Activated CD4-positive, CD25-positive, alpha-beta regulatory T cell treated with anti-CD3 and anti-CD28 coated beads, Interleukin-2, amount 50 U/mL, for 16 hours (primary cell): ENCODE measurements around the gene USP47.

Experiments
- DNase-seq: peaks from one replicate; pipeline ENCODE4 v3.0.0-alpha.2; 2020; ENCODE audit warnings: low read depth, low spot score

Gene USP47

GRCh38 chr11:11966826-11967668 lies 125.3 kb downstream of the USP47 start:
- DNase-seq, result peak; percentile 21

DNA sequence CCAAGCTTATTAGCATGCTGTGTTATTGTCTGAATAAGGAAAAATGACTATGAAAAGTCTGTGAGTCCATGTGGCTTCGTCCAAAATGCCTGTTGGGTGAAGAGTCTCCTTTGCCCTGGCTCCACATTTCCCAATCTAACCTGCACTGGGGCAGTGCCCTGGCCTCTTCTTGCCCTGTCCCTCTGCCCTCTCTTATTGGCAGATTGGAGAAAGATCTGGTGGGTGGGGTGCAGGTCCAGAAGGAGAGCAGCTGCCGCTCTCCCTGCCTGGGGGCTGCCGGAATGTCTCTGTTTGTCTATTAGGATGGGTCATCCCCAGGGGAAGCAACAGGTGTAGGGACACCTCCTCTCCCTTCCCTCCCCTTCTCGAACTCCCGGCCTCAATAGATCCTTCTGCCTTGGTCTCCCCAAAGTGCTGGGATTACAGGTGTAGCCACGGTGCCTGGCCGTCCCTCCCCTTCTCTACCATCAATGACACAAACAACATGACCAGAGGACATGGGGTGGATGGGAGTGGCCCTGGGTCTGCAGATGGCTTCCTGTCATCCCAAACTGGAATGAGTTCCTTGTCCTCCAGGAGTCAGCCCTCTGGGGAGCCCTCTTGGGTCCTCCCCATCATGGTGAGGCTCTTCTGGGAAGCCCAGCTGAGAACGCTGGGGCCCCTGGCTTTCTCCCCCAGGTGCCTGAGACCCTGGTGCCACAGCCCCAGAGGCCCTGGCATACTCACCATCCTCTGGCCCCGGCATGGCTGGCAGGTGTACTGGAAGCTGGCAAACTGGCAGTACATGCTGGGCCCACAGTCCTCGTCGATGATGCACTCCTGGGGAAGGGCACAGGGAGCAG lies 126.1 kb downstream of the USP47 start:
- no peak for DNase-seq

DNA sequence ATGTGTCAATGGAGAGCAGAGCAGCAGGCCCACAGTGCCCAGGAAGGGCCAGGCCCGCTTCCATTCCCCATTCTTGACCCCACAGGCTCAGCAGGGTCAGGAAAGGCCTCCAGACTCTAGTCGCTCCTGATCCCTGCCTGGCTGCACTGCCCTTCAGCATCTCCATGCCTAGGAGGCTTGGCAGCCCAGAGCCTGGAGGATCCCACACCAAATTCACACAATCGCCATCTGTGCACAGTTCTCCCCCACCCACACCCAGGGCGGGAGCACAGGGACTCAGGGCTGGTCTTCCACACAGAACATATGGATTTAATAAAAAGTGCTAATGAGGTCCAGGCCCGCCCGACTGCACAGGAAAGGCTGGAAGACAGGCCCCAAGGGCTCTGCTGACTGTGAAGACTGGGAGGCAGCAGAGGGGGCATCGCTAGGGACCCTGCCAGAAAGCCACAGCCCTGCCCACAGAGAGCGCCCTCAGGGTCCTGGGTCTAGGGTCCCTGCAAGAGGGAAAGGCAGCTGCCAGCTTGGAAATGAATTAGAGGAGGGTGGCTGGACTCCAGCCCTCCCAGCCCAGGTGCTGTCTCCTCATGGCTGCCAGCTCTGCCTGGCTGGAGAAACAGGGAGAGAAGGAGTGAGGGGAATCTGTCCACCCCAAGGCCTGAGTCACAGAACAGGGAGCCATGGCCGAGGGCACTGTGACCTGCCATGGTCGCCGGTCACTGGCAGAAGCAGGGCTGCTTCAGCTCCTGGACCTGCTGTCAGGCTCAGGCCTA lies 126.9 kb downstream of the USP47 start:
- DNase-seq, result no peak

GRCh38 chr11:11969380-11970215 lies 127.8 kb downstream of the USP47 start:
- no peak for DNase-seq

- no peak for DNase-seq
These were observed 128.8 kb downstream of the USP47 start for GRCh38 chr11:11970556-11970955.

DNA sequence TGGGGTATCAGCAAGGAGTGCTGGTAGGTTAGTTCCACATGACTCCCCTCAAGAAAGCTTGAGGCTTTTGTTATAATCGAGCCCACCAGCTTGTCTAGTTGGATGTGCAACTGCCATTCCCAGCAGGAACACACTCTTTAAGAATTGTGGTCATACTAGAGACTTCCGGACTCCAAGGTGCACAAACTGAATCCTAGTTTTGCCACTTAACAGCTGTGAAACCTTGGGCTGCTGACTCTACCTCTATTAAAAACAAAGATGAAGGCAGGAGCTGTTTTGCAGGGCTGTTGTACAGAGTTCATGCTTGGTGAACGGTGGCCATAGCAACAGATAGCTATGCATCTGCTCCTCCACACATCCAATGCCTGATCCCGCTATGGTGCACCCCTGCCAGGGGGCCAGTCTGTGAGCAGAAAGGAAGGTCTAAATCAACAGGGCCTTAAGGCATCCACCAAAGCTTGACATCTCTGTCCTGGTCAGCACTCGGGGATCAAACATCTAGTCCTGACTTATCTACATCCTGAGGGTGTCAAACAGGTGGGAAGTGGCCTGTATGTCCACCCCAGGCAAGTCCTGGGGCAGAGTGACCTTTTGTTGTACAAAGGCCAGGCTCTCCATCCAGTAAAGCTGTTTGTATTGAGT lies 130.3 kb downstream of the USP47 start:
- DNase-seq, result no peak

- DNase-seq, result no peak
These were observed 131.1 kb downstream of the USP47 start for GRCh38 chr11:11972730-11973341.

DNA sequence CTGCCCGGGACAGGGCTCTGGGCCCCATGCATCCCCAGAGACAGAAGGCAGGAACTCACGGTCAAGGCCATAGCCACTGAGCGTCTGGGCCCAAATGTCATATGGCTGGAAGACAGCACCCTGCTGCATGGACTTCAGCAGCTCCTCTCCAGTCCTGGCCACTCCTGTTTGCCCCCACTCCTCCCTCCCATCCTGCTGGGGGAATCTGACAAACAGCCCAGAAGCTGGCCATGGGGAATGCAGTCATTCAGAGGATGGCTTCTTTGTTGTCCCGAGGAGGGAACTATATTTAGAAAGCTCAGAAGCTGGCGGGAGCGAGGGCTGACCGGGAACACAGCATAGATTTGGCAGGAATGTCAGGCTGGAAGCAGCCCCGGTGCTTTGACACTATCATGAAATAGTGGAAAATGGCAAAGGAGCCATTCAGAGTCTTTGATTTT lies 131.6 kb downstream of the USP47 start:
- no peak for DNase-seq

DNA sequence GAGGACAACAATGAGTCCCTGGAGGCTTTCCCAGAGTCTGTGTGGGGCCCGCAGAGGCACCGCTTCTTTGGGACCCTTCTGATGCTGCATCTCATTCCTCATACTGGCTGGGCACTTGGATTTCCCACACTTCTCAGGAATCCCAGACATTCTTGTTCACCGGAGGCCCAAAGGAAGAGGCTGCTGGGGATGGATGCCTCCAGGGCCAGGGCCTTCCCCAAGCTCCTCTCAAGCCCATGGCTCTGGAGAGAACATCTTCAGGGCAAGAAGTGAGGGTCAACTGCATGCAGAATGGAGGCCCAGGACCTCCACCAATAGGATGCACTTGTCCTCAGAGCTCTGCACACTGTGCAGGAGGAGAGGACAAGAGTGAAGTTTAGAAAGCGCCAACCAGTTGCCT lies 132.1 kb downstream of the USP47 start:
- no peak for DNase-seq

DNA sequence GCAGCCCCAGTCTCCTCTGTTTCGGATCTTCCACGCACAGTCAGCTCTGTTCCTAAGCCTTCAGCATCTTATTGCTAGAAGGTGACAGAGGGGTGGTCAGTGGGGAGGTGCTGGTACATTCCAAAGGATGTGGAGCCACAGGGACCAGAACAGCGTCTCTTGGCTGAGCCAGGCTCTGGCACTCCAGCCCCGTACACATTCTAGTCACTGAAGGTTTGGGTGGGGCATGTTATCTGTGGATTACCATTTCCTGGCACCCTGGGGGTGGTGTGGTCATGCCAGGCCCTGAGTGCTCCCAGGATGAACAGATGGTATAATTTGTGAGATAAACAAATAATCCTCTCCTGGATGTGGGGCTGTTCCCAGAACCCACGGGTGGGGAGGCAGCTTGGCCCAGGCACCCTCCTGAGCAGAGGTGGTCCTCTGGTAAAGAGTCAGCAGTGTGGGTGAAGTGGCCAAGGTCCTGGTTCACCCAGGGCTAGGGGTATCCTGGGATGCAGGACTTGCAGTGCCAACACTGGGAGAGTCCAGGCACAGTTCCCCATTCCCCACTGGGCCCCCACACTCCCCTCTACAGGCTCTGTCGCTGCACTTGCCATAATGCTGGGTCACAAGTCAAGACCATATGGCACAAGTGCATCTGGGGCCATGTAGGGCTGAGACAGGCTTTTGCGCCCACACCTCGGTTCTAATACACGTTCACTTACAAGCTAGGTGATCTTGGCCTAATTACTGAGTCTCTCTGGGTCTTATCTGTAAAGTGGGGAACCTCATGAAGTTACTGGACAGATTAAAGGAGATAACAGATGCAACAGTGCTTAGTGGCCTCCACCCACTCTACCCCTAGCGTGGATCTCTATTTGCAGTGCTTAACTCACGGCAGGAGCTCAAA lies 133.7 kb downstream of the USP47 start:
- DNase-seq, result no peak

- DNase-seq, result no peak
These were observed 134.8 kb downstream of the USP47 start for GRCh38 chr11:11976481-11977127.

GRCh38 chr11:11977206-11977938 lies 135.6 kb downstream of the USP47 start:
- no peak for DNase-seq

DNA sequence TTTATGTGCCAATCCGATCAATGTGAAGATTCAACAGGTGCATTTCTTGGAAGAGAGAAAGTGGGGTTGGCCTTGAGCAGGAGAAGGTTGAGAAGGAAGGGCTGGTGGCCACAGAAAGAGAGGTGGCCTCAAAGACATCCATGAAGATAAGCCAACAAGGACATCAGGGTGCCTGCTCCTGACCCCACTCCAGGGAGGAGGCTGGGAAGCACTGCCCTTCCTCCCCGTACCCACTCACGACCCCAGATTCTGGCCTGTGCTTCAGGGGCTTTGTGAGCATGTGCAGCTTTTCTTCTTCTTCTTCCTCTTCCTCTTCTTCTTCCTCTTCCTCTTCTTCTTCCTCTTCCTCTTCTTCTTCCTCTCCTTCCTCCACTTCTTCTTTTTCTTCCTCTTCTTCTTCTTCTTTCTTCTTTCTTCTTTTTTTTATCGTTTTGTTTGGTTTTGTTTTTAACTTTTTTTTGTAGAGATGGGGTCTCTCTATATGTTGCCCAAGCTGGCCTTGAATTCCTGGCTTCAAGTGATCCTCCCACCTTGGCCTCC lies 136.4 kb downstream of the USP47 start:
- DNase-seq, result no peak

DNA sequence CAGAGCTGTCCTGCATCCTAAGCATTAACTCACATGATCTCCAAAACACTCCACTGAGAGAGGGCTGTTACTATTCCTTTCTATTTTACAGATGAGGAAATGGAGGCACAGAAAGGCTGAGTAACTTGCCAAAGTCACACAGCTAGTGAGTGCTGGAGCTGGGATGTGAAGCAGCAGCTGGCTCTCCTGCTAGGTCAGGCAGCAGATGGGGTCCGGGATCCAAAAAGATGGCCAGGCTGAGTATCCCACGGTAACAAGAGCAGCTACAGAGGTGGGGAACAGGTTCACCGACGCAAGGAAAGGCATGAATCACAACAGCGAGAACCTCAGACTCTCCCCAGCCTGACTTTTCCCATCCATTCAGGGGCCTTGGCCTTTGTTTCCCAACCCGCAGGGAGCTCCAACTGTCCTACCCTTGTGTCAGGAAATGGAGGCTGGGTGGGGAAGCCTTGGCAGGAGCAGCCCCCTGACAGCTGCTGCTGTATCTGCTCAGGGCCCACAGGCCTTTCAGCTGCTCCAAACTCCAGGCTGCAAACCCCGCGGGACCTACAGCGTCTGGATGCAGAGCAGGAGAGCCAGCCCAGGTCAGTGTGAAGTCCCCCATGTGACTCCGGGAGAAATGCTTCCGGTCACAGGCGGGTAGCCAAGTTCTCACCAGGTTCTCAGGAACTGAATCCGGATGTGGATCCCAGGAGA lies 137.2 kb downstream of the USP47 start:
- no peak for DNase-seq

GRCh38 chr11:11979488-11980117 lies 137.8 kb downstream of the USP47 start:
- DNase-seq, result no peak

- DNase-seq, result no peak
These were observed 138.4 kb downstream of the USP47 start for GRCh38 chr11:11980200-11980599.
